ENCODE measurements around the gene QSOX2. TPM values are rescaled to one million over a fixed set of nuclear protein-coding genes. Genes with fewer than 3 reads are reported as not detected.

QSOX2 gene
- total RNA-seq, 4 donors from 2014 or later: 2.9 to 7.1 (median 5.5) TPM

GRCh38 chr9:136222166-136222905, 23.3 kb downstream of the QSOX2 start:
- peaks cover 0 to 29% (median 0%) of the 10 kb centered on the region in 4 donors for H3K27me3 ChIP-seq
- no peak for TF ChIP-seq CTCF (IDR thresholded peaks at IDR 0.05)
- TF ChIP-seq POLR2A (IDR thresholded peaks at IDR 0.05): no peak
- no peak overlapping the region for H3K4me3 ChIP-seq
- H3K4me1 ChIP-seq: peaks cover 14 to 43% (median 22%) of the 10 kb centered on the region in 3 donors
- intact Hi-C loops (cut with DNase I): no loop called here
- H3K9me3 ChIP-seq: no peaks in the 10 kb centered on the region
- H3K36me3 ChIP-seq: peaks cover 7 to 73% (median 11%) of the 10 kb centered on the region in 3 donors
- DNase-seq: no peak
- 94 to 98% methylated on average over 12 to 19 of the region's 38 CpGs for WGBS, 2 donors
- no peak overlapping the region for H3K27ac ChIP-seq

GRCh38 chr9:136220017-136220729, 25.4 kb downstream of the QSOX2 start:
- no peak overlapping the region for H3K4me3 ChIP-seq
- no peak for TF ChIP-seq CTCF (IDR thresholded peaks at IDR 0.05)
- TF ChIP-seq POLR2A (IDR thresholded peaks at IDR 0.05): no peak
- H3K27me3 ChIP-seq: peaks cover 0 to 49% (median 0%) of the 10 kb centered on the region in 4 donors
- no peak for DNase-seq
- H3K36me3 ChIP-seq: peaks cover 7 to 88% (median 11%) of the 10 kb centered on the region in 3 donors
- H3K9me3 ChIP-seq: no peaks in the 10 kb centered on the region
- intact Hi-C loops (cut with DNase I): no loop called here
- 48 to 76% methylated on average over 6 to 15 of the region's 15 CpGs for WGBS, 2 donors
- no peak overlapping the region for H3K27ac ChIP-seq
- peaks cover 10 to 31% (median 16%) of the 10 kb centered on the region in 3 donors for H3K4me1 ChIP-seq

DNA sequence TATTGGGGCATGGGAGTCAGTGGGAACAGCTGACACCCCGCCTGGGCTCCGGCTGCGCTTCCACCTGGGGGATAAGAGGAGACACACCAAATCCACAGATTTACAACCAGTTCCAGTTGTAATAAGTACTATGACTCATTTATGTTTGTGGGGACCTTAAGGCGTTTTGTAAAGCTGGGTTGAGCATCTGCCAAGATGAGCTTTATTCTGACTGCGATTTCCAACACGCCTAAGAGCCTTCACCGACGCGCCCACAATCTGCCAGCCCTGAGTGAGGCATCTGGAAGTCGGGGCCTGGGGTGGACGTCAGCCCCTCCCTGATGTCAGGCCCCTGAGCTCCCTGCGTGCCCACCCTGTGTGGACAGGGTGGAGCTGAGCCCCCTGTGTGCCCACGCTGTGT, 26.3 kb downstream of the QSOX2 start:
- Histone ChIP-seq H3K4me1 (peaks cover 10 to 31% (median 16%) of the 10 kb centered on the region in 3 donors), H3K27ac (peak overlapping the region in 1 of 4 donors; percentile 54), H3K4me3 (no peak overlapping the region), H3K36me3 (peaks cover 13 to 89% (median 18%) of the 10 kb centered on the region in 3 donors), H3K27me3 (peaks cover 0 to 49% (median 0%) of the 10 kb centered on the region in 4 donors), H3K9me3 (peaks cover 0 to 2% (median 0%) of the 10 kb centered on the region in 3 donors)
- intact Hi-C loops (cut with DNase I): no loop called here
- WGBS, 2 donors: 35 to 74% methylated on average over 5 to 9 of the region's 13 CpGs
- no peak for DNase-seq
- TF ChIP-seq CTCF (IDR thresholded peaks at IDR 0.05): no peak
- no peak for TF ChIP-seq POLR2A (IDR thresholded peaks at IDR 0.05)

GRCh38 chr9:136218673-136219072, 26.9 kb downstream of the QSOX2 start:
- intact Hi-C loops (cut with DNase I): no loop called here
- 73 to 79% methylated on average over 3 to 15 of the region's 15 CpGs for WGBS, 2 donors
- TF ChIP-seq POLR2A (IDR thresholded peaks at IDR 0.05) (no peak), CTCF (IDR thresholded peaks at IDR 0.05) (no peak)
- peaks cover 0 to 49% (median 0%) of the 10 kb centered on the region in 4 donors for H3K27me3 ChIP-seq
- H3K4me1 ChIP-seq: peaks cover 10 to 31% (median 16%) of the 10 kb centered on the region in 3 donors
- no peak overlapping the region for H3K27ac ChIP-seq
- peaks cover 16 to 89% (median 18%) of the 10 kb centered on the region in 3 donors for H3K36me3 ChIP-seq
- DNase-seq: no peak
- H3K9me3 ChIP-seq: peaks cover 0 to 4% (median 3%) of the 10 kb centered on the region in 3 donors
- no peak overlapping the region for H3K4me3 ChIP-seq

GRCh38 chr9:136218271-136218670, 27.3 kb downstream of the QSOX2 start:
- Histone ChIP-seq H3K36me3 (peaks cover 16 to 89% (median 18%) of the 10 kb centered on the region in 3 donors), H3K9me3 (peaks cover 0 to 5% (median 4%) of the 10 kb centered on the region in 3 donors), H3K4me1 (peaks cover 10 to 31% (median 16%) of the 10 kb centered on the region in 3 donors), H3K4me3 (no peak overlapping the region), H3K27me3 (peaks cover 0 to 49% (median 0%) of the 10 kb centered on the region in 4 donors), H3K27ac (no peak overlapping the region)
- TF ChIP-seq POLR2A (IDR thresholded peaks at IDR 0.05): no peak
- no peak for TF ChIP-seq CTCF (IDR thresholded peaks at IDR 0.05)
- no peak for DNase-seq
- intact Hi-C loops (cut with DNase I): no loop called here
- WGBS, 2 donors: no CpG with 5 or more reads among the region's 16 CpGs
